ENCODE measurements around the gene UGT2B7. TPM values are rescaled to one million over a fixed set of nuclear protein-coding genes. Genes with fewer than 3 reads are reported as not detected.
"Not testable (repeated sequence)": the region's sequence is repeated elsewhere in the genome, so short reads cannot be mapped to it uniquely, and the experiment has no call there.

The UGT2B7 gene
- total and polyA plus RNA-seq, 2 experiments from 2014 or later, result not detected

DNA sequence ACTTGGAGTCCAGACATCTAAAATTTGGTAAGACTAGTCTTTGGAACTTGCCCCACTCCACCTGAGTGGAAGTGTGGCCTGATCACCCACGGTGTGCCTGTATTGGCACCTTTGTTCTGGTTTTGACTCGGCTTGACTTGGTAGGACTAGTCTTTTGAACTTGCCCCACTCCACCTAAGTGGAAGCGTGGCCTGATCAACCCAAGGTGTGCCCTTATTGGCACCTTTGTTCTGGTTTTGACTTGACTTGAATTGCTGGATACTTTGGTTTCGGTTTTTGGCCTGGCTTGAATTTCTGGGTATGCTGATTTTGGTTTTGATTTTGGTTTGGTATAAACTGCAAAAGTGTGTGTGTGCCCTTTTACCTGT is 44.7 kb upstream of the UGT2B7 start:
- Mint-ChIP-seq H3K9me3 (peaks cover 3% of the 10 kb centered on the region; the same call in 1 of the 3 replicates), H3K27ac (0 out of 2 replicates have a peak overlapping the region, but pooled peaks have one; percentile 38), H3K4me3 (no peak overlapping the region), H3K4me1 (peaks cover 14% of the 10 kb centered on the region), H3K27me3 (ENCODE audit: insufficient read depth, low read depth, poor library complexity) (peaks cover 1% of the 10 kb centered on the region), H3K36me3 (ENCODE audit: low read depth) (0 out of 3 replicates have a peak, but pooled peaks cover 4% of the 10 kb centered on the region)
- H3K9me2 ChIP-seq (ENCODE audit: insufficient read depth), result no peaks in the 10 kb centered on the region
- H2AFZ ChIP-seq, result no peak overlapping the region
- no peaks in the 10 kb centered on the region for H3K79me2 ChIP-seq (replicated peaks; ENCODE audit: insufficient read depth)
- H3K4me1 ChIP-seq (ENCODE audit: insufficient read depth), result peaks cover under 1% of the 10 kb centered on the region
- H3F3A ChIP-seq (replicated peaks; ENCODE audit: low read depth), result no peaks in the 10 kb centered on the region
- H3K36me3 ChIP-seq (ENCODE audit: insufficient read depth), result no peaks in the 10 kb centered on the region
- H3K4me2 ChIP-seq, result no peak overlapping the region
- H3K27me3 ChIP-seq (ENCODE audit: insufficient read depth), result no peaks in the 10 kb centered on the region
- ATAC-seq (no peak), DNase-seq (ENCODE audit: low spot score) (no peak)
- no peaks in the 10 kb centered on the region for H4K20me1 ChIP-seq (replicated peaks; ENCODE audit: insufficient read depth)
- H3K4me3 ChIP-seq, result no peak overlapping the region
- H3K27ac ChIP-seq (ENCODE audit: low read depth), result no peak overlapping the region
- TF ChIP-seq NANOG (IDR thresholded peaks at IDR 0.05; ENCODE audit: borderline replicate concordance) (no peak), ZNF331 (CRISPR knock-in tag; IDR thresholded peaks at IDR 0.05; ENCODE audit: low read depth) (no peak)
- TF ChIP-seq, protein P1, sequence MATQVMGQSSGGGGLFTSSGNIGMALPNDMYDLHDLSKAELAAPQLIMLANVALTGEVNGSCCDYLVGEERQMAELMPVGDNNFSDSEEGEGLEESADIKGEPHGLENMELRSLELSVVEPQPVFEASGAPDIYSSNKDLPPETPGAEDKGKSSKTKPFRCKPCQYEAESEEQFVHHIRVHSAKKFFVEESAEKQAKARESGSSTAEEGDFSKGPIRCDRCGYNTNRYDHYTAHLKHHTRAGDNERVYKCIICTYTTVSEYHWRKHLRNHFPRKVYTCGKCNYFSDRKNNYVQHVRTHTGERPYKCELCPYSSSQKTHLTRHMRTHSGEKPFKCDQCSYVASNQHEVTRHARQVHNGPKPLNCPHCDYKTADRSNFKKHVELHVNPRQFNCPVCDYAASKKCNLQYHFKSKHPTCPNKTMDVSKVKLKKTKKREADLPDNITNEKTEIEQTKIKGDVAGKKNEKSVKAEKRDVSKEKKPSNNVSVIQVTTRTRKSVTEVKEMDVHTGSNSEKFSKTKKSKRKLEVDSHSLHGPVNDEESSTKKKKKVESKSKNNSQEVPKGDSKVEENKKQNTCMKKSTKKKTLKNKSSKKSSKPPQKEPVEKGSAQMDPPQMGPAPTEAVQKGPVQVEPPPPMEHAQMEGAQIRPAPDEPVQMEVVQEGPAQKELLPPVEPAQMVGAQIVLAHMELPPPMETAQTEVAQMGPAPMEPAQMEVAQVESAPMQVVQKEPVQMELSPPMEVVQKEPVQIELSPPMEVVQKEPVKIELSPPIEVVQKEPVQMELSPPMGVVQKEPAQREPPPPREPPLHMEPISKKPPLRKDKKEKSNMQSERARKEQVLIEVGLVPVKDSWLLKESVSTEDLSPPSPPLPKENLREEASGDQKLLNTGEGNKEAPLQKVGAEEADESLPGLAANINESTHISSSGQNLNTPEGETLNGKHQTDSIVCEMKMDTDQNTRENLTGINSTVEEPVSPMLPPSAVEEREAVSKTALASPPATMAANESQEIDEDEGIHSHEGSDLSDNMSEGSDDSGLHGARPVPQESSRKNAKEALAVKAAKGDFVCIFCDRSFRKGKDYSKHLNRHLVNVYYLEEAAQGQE (IDR thresholded peaks at IDR 0.05; ENCODE audit: unreplicated experiment), result no peak

DNA sequence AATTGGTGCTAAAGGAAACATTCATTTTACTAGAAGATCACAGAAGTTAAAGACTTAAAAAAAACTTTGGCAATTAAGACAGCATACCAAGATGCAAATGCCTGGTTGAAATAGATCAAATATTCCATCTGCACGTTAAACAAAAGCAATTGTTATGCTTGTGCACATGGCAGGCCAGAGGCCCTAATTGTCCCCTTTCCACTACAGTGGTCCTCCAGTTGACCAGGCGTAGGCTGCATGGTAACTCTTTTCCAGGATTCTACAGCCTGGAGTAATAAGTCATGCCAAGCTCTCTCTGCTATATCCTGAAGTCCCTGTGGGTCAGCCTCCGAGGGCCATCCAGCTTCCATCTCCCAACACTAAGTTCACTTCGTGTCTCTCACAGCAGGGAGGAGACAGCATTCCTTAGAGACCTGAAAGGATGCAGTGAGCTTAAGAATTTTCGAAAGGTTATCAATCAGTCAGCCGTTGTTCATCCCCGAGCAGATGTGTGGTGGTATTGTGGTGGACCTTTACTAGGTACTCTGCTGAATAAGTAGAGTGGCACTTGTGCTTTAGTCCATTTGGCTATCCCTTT is 42.9 kb upstream of the UGT2B7 start:
- peaks cover 16% of the 10 kb centered on the region for H3K4me1 ChIP-seq (ENCODE audit: insufficient read depth)
- H3K4me2 ChIP-seq; ATAC-seq; H3K27ac Mint-ChIP-seq; H3K9me2 ChIP-seq (ENCODE audit: insufficient read depth); H3K4me3 Mint-ChIP-seq; H3K4me3 ChIP-seq; H3K79me2 ChIP-seq (replicated peaks; ENCODE audit: insufficient read depth); H3F3A ChIP-seq (replicated peaks; ENCODE audit: low read depth); H4K20me1 ChIP-seq (replicated peaks; ENCODE audit: insufficient read depth); H3K27ac ChIP-seq (ENCODE audit: low read depth); H3K27me3 ChIP-seq (ENCODE audit: insufficient read depth); H3K27me3 Mint-ChIP-seq (ENCODE audit: insufficient read depth, low read depth, poor library complexity); H2AFZ ChIP-seq; H3K9me3 Mint-ChIP-seq; H3K36me3 ChIP-seq (ENCODE audit: insufficient read depth): not testable (repeated sequence)
- 0 out of 3 replicates have a peak, but pooled peaks cover 12% of the 10 kb centered on the region for H3K36me3 Mint-ChIP-seq (ENCODE audit: low read depth)
- peak; percentile 39 for DNase-seq (ENCODE audit: low spot score)
- peaks cover 32% of the 10 kb centered on the region for H3K4me1 Mint-ChIP-seq

DNA sequence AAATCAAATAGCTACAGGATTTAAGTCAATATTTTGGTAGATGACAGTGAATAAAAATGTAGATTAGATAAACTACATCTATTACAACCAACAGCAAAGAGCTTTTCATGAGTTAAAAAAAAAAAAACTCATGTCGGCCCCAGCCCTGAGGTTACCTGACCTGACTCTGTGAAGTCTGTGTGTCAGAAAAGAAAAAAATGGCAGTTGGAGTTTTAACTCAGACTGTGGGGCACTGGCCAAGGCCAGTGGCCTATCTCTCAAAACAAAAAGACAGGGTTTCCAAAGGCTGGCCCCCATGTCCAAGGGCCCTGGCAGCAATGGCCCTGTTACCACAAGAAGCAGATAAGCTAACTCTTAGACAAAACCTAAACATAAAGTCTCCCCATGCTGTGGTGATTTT is 42.2 kb upstream of the UGT2B7 start:
- peaks cover 38% of the 10 kb centered on the region for H3K4me1 Mint-ChIP-seq
- H3K9me3 Mint-ChIP-seq, H3K4me3 ChIP-seq: not testable (repeated sequence)

More for the DNA sequence above, 42.2 kb upstream of the UGT2B7 start:
- not testable (repeated sequence) for H3K27ac ChIP-seq (ENCODE audit: low read depth); DNase-seq (ENCODE audit: low spot score); H3K27me3 Mint-ChIP-seq (ENCODE audit: insufficient read depth, low read depth, poor library complexity); H3K4me2 ChIP-seq; ATAC-seq; H3F3A ChIP-seq (replicated peaks; ENCODE audit: low read depth); H3K4me3 Mint-ChIP-seq; H3K9me2 ChIP-seq (ENCODE audit: insufficient read depth); H2AFZ ChIP-seq; H4K20me1 ChIP-seq (replicated peaks; ENCODE audit: insufficient read depth); H3K27me3 ChIP-seq (ENCODE audit: insufficient read depth); H3K36me3 ChIP-seq (ENCODE audit: insufficient read depth); H3K79me2 ChIP-seq (replicated peaks; ENCODE audit: insufficient read depth); H3K27ac Mint-ChIP-seq
- H3K4me1 ChIP-seq (ENCODE audit: insufficient read depth), result peaks cover 21% of the 10 kb centered on the region
- H3K36me3 Mint-ChIP-seq (ENCODE audit: low read depth), result 0 out of 3 replicates have a peak, but pooled peaks cover 12% of the 10 kb centered on the region

All from GM23338 (cell line).